GM12873 (cell line): ENCODE results near the gene RILPL1.

Source experiments
- TF ChIP-seq, protein P1 (sequence below): IDR thresholded peaks from 2 replicates; pipeline ENCODE4 v1.5.1; 2012; ENCODE audit warnings: low read depth, mild to moderate bottlenecking, moderate library complexity, low read length, control low read depth; ENCODE audit not compliant: insufficient read depth; ENCODE audit errors: missing control alignments

The RILPL1 gene

DNA sequence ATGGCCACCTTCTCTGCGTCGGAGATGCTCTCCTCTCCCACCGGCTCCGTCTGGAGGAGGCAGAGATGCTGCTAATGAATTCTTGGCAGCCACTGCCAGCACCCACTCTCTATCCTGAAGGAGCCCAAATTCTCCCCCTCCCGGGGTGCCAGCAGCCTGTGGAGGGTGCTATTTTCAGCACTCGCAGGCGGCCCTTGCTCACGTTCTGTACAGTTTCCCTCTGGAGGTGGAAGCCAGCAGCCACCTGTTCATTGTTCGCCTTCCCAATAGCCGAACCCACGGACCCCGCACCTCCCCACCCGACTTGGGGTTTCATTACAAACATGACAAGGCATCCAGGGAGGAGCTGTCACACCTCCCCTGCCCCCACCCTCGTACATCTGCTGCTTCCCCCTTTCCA is 47.8 kb downstream of the RILPL1 start:
- TF ChIP-seq, protein P1, sequence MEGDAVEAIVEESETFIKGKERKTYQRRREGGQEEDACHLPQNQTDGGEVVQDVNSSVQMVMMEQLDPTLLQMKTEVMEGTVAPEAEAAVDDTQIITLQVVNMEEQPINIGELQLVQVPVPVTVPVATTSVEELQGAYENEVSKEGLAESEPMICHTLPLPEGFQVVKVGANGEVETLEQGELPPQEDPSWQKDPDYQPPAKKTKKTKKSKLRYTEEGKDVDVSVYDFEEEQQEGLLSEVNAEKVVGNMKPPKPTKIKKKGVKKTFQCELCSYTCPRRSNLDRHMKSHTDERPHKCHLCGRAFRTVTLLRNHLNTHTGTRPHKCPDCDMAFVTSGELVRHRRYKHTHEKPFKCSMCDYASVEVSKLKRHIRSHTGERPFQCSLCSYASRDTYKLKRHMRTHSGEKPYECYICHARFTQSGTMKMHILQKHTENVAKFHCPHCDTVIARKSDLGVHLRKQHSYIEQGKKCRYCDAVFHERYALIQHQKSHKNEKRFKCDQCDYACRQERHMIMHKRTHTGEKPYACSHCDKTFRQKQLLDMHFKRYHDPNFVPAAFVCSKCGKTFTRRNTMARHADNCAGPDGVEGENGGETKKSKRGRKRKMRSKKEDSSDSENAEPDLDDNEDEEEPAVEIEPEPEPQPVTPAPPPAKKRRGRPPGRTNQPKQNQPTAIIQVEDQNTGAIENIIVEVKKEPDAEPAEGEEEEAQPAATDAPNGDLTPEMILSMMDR: no peak

DNA sequence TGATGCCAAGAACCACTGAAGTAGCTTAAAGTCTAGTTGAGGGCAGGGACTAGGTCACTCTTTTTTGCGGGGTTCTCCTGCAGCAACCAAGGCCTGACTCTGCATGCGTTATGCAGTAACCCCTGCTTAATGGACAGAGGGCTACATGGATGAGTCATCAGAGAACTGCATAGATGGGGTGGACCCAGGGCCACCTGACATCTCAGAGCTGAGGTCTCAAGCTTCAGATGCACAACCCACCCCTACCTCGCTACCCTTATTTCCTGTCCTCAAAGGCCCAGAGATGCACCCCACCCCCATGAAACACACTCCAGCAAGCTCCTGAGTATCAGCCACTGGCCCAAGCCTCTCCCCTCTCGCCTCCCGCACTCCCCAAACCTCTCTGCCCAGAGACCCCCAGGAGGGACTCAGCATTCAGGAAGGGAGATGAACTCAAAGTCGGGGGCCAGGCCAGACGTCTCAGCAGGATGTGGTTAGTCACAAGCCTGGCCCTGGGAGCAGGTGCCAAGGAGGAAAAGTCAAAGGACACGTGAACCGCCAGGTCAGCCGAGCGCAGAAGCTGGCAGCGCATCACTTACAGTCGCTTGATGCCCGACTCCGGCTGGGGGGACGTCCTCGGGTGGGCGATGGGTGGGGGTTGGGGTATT is 49.8 kb downstream of the RILPL1 start:
- TF ChIP-seq, protein P1: no peak

DNA sequence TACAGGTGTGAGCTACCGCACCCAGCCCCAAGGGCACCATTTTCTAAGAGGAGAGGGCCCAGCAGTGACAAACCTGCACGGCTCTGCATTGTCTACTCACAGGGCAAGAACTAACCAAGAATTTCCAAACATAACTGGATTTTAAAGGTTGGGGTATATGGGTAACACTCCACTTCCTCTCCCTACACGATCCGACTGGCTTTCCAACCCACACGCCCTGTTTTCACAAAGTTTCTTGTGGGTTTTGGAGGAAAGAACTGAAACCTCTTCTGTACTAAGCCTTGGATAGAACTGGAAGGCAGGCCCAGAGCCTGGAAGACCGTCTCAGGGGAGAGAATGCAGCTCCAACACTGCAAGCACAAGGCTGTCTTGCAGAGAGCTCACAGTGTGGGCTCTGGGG is 50.6 kb downstream of the RILPL1 start:
- TF ChIP-seq, protein P1: no peak

DNA sequence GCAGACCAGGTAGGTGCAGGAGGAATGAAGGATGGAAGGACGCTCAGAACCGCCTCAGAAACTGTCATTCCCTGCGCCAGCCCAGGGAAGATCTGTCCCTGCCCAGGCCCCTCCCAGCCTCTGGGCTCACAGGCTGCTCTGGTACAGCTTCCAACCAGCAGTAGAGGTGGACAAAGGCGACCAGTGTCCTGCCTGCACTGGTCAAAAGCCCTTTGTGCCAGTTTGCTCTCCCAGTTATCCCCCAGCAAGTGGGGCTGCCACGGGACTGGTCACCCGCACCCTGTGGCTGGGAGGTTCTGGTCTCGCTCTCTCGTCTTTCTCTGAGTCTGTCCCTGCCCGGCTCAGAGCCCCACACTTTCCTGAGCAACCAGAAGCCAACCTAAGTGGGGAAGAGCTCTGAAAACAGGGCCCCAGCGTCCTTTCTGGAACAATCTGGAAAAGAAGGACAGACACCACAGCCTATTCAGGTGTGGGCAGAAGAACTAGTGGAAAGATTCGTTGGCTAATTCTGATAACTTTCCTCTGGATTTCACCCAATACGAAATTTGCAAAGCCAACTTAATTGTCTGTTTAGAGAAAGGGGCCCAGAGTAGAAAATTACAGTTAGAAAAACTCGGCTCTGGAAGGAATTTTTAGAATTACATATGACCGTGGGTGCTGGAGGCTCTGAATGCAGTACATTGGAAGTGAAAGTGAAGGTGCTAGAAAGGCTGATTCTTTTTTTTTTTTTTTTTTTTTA is 53.9 kb downstream of the RILPL1 start:
- TF ChIP-seq, protein P1: no peak

DNA sequence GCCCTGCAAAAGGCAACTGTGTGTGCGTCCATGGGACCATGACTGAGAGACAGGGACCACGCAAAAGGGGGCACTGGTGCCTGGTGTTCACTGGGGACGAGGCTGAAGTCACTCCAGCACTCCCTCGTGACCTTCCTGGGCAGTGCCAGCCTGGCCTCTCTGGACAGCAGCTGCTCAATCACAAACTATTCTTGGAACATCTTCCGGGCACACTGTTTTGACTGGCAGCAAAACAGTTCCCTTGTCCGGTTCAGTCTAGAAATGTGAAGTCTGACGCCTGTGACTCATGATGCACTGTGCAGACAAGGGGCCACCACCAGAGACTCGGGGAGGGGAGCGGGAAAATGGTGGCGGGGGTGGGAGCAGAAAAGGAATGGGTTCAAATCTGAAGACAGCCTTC is 54.8 kb downstream of the RILPL1 start:
- TF ChIP-seq, protein P1: no peak

DNA sequence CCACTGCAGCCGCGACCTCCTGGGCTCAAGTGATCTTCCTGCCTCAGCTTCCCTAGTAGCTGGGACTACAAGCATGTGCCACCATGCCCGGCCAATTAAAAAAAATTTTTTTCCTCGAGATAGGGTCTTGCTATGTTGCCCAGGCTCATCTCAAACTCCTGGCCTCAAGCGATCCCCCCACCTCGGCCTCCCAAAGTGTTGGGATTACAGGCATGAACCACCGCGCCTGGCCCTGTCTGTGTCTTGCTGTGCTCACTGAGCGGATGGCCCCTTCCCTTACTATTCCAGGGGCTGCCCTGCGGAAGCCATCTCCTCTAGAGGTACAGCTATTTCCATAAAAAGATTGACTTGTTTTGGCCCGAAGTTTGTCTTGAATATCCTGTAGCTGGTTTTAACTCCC is 55.5 kb downstream of the RILPL1 start:
- TF ChIP-seq, protein P1: no peak

DNA sequence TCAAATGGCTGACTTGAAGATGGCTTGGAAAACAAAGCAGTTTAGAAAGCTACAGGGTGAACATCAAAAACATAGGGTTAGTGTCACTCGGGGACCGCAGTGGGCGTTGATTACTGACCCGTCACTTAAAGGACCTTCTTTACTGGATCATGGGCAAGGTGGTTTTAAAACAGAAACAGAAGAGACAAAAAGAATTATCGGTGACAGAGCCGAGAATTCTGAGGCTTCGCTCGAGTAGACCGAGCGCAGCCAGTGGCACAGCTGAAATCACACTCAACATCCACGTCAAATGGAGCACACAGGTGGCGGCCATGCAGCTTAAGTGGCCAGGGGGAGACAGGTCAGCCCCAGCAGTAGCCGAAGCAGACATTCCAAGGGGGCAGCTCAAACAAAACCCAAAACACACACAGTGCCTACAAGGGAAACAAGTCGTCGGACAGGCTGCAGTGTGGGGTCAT is 58.2 kb downstream of the RILPL1 start:
- TF ChIP-seq, protein P1: no peak
